Measurements from ENCODE around the gene ZNF101. TPM values are rescaled to one million over a fixed set of nuclear protein-coding genes. Genes with fewer than 3 reads are reported as not detected.

ZNF101 gene
- total RNA-seq, 3 donors from 2014 or later = 11.4 to 15.6 (median 14.6) TPM

GRCh38 chr19:19626516-19627472 lies 41.8 kb upstream of the ZNF101 start:
- DNase-seq (peak in 1 of 3 donors; percentile 70), ATAC-seq (no peak)
- Histone ChIP-seq H3K4me1 (ENCODE audit: low read depth) (no peaks in the 10 kb centered on the region), H3K36me3 (ENCODE audit: low read depth) (no peaks in the 10 kb centered on the region), H3K4me3 (no peak overlapping the region), H3K9me3 (no peaks in the 10 kb centered on the region)
- TF ChIP-seq, protein P1, sequence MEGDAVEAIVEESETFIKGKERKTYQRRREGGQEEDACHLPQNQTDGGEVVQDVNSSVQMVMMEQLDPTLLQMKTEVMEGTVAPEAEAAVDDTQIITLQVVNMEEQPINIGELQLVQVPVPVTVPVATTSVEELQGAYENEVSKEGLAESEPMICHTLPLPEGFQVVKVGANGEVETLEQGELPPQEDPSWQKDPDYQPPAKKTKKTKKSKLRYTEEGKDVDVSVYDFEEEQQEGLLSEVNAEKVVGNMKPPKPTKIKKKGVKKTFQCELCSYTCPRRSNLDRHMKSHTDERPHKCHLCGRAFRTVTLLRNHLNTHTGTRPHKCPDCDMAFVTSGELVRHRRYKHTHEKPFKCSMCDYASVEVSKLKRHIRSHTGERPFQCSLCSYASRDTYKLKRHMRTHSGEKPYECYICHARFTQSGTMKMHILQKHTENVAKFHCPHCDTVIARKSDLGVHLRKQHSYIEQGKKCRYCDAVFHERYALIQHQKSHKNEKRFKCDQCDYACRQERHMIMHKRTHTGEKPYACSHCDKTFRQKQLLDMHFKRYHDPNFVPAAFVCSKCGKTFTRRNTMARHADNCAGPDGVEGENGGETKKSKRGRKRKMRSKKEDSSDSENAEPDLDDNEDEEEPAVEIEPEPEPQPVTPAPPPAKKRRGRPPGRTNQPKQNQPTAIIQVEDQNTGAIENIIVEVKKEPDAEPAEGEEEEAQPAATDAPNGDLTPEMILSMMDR (IDR thresholded peaks at IDR 0.05) = no peak
- intact Hi-C loops (cut with DNase I, micrococcal nuclease) = no loop called here

GRCh38 chr19:19627621-19628500 lies 40.8 kb upstream of the ZNF101 start, which contains the start of gene LPAR2:
Gene LPAR2, minus strand, starts transcription at chr19:19628220. Its CDS starts 945 bp downstream, at chr19:19627275.
- Histone ChIP-seq H3K4me1 (ENCODE audit: low read depth) (no peaks in the 10 kb centered on the region), H3K4me3 (peak within 1 kb of the TSS; percentile 50), H3K9me3 (no peaks in the 10 kb centered on the region), H3K36me3 (ENCODE audit: low read depth) (no peaks in the 10 kb centered on the region)
- ATAC-seq (peak; percentile 93), DNase-seq (peak; percentile 83 to 87 (median 86))
- TF ChIP-seq, protein P1 (IDR thresholded peaks at IDR 0.05) = no peak
- intact Hi-C loops (cut with DNase I, micrococcal nuclease) = no loop called here

GRCh38 chr19:19628501-19629134 lies 40.0 kb upstream of the ZNF101 start:
- TF ChIP-seq, protein P1 (IDR thresholded peaks at IDR 0.05) = no peak
- no peaks in the 10 kb centered on the region for H3K4me1 ChIP-seq (ENCODE audit: low read depth)
- H3K4me3 ChIP-seq = peak overlapping the region; percentile 50
- intact Hi-C loops (cut with DNase I, micrococcal nuclease) = no loop called here
- no peaks in the 10 kb centered on the region for H3K9me3 ChIP-seq
- ATAC-seq (peak; percentile 67), DNase-seq (peak; percentile 48 to 77 (median 74))
- H3K36me3 ChIP-seq (ENCODE audit: low read depth) = no peaks in the 10 kb centered on the region

DNA sequence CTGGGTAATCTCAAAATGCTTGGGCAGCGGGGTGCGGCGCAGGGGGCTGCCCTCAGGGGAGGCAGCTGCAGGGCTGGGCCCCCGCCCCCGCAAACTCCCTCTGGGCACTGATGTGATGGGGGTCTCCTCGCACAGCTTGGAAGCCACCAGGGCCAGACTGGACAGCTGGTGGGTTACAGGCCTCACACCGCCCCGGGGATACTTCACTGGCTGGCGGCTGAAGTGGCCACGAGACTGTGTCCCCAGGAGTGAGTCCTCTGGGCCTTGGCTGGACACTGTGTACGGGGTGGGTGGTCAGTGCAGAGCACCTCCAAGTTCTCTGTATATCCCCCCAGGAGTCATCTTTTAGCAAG lies 38.6 kb upstream of the ZNF101 start:
- intact Hi-C loops (cut with DNase I, micrococcal nuclease) = no loop called here
- DNase-seq (no peak), ATAC-seq (no peak)
- TF ChIP-seq, protein P1 (IDR thresholded peaks at IDR 0.05) = no peak
- Histone ChIP-seq H3K4me3 (no peak overlapping the region), H3K36me3 (ENCODE audit: low read depth) (no peaks in the 10 kb centered on the region), H3K9me3 (no peaks in the 10 kb centered on the region), H3K4me1 (ENCODE audit: low read depth) (no peaks in the 10 kb centered on the region)

DNA sequence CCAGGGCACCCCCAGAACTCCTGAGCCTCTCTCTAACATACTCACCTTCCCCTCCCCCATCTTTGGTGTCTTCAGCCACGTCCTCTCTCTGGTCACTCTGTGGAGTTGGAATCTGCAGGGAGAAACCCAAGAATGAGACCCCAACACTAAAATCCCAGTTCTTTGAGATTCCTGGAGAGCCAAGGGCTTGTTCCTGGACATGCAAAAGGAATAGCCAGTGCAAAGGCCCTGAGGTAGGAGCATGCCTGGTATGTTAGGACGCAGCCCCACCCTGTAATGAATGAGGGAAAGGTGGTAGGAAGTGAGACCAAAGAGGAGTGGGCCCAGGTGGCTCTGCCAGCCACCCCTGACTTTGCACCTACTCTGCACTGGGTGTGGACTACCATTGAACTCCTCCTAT lies 38.2 kb upstream of the ZNF101 start:
- ATAC-seq = no peak
- Histone ChIP-seq H3K36me3 (ENCODE audit: low read depth) (no peaks in the 10 kb centered on the region), H3K4me3 (no peak overlapping the region), H3K4me1 (ENCODE audit: low read depth) (no peaks in the 10 kb centered on the region), H3K9me3 (no peaks in the 10 kb centered on the region)
- intact Hi-C loops (cut with DNase I, micrococcal nuclease) = no loop called here
- TF ChIP-seq, protein P1 (IDR thresholded peaks at IDR 0.05) = no peak
- no peak for DNase-seq
